ENCODE results near the gene SUPT4H1. TPM values are rescaled to one million over a fixed set of nuclear protein-coding genes. Genes with fewer than 3 reads are reported as not detected.

The SUPT4H1 gene
- total RNA-seq = 43.2 and 47.7 TPM in 2 replicates

DNA sequence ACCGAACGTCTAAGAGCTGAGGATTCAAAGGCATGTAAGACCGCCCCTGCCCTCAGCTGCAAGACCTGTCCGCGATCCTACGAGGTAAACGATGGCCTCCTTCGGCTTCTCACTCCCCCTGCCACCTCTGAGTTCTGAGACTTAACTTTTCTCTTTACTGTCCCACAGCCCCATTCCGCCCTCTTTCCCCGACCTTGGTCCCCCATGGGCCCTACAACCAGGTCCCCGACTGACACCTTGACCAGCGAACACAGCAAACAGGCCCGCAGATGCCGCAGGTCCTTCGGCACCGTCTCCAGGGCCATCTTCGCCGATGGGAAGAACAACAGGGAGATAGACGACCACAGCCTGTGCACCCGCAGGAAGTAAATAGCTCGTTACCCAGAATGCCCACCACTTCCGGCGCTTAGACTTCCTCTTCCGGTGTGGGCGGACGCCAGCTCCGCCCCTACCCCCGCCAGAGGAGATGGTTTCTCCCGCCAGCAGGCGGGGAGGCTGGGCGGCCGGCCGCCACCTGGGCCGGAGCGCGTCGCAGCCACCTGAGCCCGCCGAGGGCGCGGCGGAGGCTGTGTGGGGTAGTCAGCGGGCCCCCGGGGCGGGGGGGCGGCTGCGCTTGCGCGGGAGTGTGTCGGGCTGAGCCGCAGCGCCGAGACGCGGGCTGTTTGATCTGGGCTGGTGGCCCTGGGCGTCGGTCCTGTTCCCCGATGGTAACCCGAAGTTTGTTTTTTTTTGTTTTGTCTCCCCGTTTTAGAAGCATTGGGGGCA is at the start of gene SUPT4H1:
SUPT4H1 (minus strand) TSS at position 371 of the 765 bp plus-strand sequence; CDS start at position 305, 66 bp downstream.

DNA sequence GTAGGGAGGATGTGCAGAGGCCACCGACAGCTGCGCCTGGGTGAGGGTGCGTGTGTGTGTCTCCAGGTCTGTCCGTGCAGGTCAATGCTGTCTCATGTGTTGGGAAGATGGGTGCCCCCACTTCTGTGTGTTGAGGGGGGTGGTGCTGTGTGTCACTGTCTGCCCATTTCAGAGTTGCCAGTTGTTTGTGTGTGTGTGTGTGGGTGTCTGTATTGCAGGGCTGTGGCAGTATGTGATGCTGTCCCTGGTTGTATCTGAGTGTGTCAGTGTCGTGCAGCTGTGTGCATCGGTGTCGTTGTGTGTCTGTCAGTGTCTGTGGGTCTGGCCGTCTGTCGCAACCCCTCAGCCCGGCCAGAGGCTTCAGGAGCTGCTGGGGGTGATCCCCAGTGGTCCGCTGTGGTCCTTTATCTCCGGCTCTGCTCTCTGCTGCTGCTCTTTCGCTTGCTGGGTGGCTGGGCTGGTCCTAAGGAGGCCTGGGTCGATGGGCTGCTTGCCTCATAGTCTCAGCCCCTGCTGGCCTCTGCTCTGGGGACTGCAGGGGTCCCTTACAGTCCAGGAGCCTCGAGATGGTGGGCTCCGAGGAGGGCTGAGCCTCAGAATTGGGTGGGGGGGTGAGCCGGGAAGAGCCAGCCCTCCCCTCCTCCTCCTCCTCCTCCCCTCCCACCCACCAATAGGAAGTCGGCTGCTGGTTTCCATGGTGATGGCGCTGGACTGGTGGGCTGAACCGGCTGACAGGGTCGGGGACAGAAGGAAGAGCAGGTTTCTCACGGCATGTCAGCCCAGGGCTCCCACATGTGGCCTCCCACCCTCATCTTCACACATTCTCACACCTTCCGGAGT is 23.6 kb downstream of the SUPT4H1 start, which contains the start of gene TSPOAP1:
TSPOAP1 (minus strand) TSS at position 601 of the 840 bp plus-strand sequence. CDS start 875 bp downstream, outside the sequence.

Other genes with a start within 250 kb of the SUPT4H1 start
- gene OR4D1, start 203.8 kb downstream of the SUPT4H1 start, total RNA-seq = not detected in 2 replicates
- not detected in 2 replicates for gene OR4D2, start 185.2 kb downstream of the SUPT4H1 start, total RNA-seq
- not detected in 2 replicates for gene EPX, start 159.5 kb downstream of the SUPT4H1 start, total RNA-seq
- 10.8 and 14.6 TPM in 2 replicates for gene MKS1, start 132.9 kb downstream of the SUPT4H1 start, total RNA-seq
- not detected in 2 replicates for gene LPO, start 113.6 kb downstream of the SUPT4H1 start, total RNA-seq
- gene MPO, start 71.3 kb downstream of the SUPT4H1 start, total RNA-seq = 0.13 TPM in 1 of 2 replicates, not detected in the other
- gene TSPOAP1, start 23.4 kb downstream of the SUPT4H1 start, total RNA-seq = 1.6 and 15.8 TPM in 2 replicates
- 0.49 and 0.63 TPM in 2 replicates for gene RNF43, start 65.3 kb upstream of the SUPT4H1 start, total RNA-seq
- 0.16 and 0.25 TPM in 2 replicates for gene HSF5, start 136.2 kb upstream of the SUPT4H1 start, total RNA-seq
- gene MTMR4, start 162.4 kb upstream of the SUPT4H1 start, total RNA-seq = 25.0 and 46.0 TPM in 2 replicates

Measured in mesangial cell (primary cell).